Measurements from ENCODE around the gene RELL2. TPM values are rescaled to one million over a fixed set of nuclear protein-coding genes. Genes with fewer than 3 reads are reported as not detected.
A peak's percentile ranks its signal among the peaks of the same experiment; 100 is the strongest.

Gene RELL2
- total RNA-seq, 1 donor from 2014 or later, result 0.85 TPM

DNA sequence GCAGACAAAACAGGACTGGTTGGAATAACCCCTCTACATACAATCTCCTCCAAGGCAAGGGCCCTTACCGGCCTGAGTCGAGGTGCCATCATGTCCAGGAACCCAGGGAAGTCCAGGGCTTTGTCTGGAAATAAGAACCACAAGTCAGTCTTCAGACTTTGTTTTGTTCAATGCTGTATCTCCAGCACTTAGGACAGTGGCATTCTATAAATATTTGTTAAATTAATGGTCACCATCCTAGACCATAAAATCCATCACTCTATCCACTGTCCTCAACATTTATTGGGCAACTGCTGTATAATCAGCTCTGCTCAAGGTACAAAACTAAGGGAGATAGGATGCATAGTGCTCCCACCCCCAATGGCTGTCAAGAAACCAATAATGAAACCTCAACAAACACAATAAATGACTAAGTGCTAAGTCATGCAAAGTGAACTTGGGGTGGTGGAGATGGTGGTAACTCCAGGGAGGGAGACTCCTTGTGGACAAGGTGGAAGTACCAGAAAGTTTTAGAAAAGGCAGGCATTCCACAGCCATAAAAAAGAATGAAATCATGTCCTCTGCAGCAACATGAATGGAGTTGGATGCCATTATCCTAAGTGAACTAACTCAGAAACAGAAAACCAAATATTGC, 5.0 kb downstream of the RELL2 start:
- DNase-seq (ENCODE audit: low spot score), result no peak
- ATAC-seq, result no peak
- intact Hi-C loops (cut with DNase I), result no loop called here

DNA sequence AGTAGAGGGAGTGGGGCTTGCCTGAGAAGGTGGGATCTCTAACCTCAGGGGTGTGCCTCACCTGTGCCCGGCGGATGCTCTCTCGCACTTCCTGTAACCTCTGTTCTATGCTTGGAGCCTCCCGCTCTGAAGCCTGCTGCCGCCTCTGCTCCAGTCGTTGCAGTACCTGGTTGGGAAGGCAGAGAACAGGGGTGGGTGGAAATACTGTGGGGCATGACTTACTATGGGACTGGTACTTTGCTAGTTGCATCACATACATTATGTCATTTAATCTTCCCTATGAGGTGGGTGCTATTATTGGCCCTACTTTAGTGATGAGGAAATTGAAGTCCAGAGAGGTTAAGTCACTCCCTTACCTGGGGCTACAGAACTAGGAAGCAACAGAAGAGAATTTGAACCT, 9.2 kb downstream of the RELL2 start:
- ATAC-seq, result no peak
- intact Hi-C loops (cut with DNase I), result no loop called here
- DNase-seq (ENCODE audit: low spot score), result no peak

DNA sequence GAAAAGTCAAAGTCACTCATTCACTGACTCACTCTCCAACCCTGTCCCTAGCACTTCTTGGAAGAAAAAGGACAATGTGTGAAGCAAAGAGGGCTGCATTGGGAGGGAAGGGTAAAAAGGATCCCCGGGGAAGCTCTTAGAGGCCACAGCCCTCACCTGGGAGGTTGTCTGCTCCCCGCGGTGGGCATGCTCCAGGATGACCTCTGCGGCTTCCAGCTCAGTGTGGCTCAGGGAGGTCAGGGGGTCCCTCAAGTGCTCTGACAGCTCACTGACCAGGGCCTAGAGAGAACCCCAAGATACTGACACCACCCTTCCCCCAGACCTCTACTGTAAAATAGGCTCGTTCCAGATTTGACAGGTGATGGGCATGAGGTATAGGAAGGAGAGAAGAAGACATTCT, 10.4 kb downstream of the RELL2 start:
- ATAC-seq (no peak), DNase-seq (ENCODE audit: low spot score) (no peak)
- intact Hi-C loops (cut with DNase I), result no loop called here

GRCh38 chr5:141647851-141648250, 11.1 kb downstream of the RELL2 start:
- no peak for ATAC-seq
- no peak for DNase-seq (ENCODE audit: low spot score)
- intact Hi-C loops (cut with DNase I), result no loop called here

DNA sequence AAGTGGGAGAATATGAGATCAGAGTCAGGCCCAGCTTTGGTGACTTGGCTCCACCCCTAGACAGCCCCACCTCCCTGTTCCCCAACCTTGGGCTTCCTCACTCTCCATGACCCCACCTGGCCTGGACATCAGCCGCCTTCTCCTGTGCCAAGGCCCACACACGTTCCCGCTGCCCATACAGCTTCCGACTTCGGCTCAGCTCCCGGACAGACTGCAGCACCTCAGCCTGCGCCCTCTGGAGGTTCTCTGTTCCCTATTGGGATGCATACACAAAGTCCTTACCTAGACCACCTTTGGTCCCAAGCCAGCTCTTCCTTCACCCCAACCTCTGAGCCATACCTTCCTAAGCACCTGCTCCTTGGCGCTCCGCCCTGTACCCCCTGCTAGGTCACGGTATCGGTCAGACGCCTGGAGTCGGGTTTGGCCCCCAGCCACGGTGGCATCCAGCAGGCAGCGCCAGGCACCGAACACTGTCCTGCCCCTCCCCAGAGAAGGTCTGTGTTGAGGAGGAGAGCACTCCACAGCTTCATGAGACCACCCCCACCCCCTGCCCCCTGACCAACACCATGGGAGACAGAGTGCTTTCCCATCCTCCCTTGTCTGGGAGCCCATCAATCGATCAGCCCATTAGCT, 12.4 kb downstream of the RELL2 start:
- intact Hi-C loops (cut with DNase I), result no loop called here
- ATAC-seq (no peak), DNase-seq (ENCODE audit: low spot score) (no peak)

- DNase-seq (ENCODE audit: low spot score) (no peak), ATAC-seq (no peak)
- intact Hi-C loops (cut with DNase I), result no loop called here
These were observed 13.2 kb downstream of the RELL2 start for GRCh38 chr5:141649972-141650371.

- DNase-seq (ENCODE audit: low spot score), result peak; percentile 95
- ATAC-seq, result peak; percentile 98
- intact Hi-C loops (cut with DNase I), result no loop called here
These were observed 14.3 kb downstream of the RELL2 start, which contains the start of gene FCHSD1 for GRCh38 chr5:141650851-141651727. TSS of gene FCHSD1 (minus strand) at chr5:141651418. CDS start at chr5:141651368, 50 bp downstream.

DNA sequence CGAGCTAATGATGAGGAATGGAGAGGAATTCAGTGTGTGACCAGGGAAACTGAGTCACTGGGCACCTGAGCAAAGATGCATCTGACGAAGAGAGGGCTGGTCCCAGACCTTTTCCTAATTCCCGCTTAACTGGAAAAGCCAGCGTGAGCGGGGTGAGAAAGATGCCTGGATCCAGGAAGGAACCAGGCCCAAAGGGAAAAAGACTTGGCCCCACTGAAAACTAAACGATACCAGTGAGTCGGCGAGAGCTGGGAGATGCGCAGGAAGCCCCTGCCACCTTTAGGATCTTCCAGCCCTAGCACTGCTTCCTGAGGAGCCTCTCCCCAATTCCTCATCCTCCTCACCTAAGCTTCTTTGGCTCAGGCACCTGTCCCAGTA, 14.9 kb downstream of the RELL2 start:
- ATAC-seq, result no peak

GRCh38 chr5:141654298-141654697, 17.5 kb downstream of the RELL2 start:
- ATAC-seq, result no peak
- intact Hi-C loops (cut with DNase I), result no loop called here
- no peak for DNase-seq (ENCODE audit: low spot score)

More for the DNA sequence above, 14.9 kb downstream of the RELL2 start:
- intact Hi-C loops (cut with DNase I), result no loop called here
- no peak for DNase-seq (ENCODE audit: low spot score)

- intact Hi-C loops (cut with DNase I), result no loop called here
- DNase-seq (ENCODE audit: low spot score) (no peak), ATAC-seq (no peak)
These were observed 18.2 kb downstream of the RELL2 start for GRCh38 chr5:141655020-141655419.

DNA sequence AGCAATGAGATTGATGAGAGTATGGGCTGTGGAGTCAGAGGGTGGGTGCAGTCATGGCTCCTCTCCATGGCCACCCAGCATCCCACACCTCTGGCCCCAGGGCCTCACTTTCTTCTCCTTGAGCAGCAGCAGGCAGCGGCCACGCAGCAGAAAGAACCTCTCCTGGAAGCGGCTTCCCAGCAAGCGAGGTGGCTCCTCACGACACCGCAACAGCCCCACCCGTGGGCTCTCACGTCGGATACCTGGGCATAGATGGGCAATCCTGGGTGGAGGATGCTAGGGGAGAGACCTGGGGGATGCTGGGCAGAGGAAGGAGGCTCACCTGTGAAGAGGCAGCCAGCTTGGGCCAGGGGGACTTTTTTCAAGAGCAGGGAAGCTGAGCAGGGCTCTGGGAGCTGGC, 19.6 kb downstream of the RELL2 start:
- intact Hi-C loops (cut with DNase I), result no loop called here
- ATAC-seq, result no peak
- DNase-seq (ENCODE audit: low spot score), result no peak

- ATAC-seq, result no peak
- intact Hi-C loops (cut with DNase I), result no loop called here
- DNase-seq (ENCODE audit: low spot score), result no peak
These were observed 20.6 kb downstream of the RELL2 start for GRCh38 chr5:141657404-141657803.

GRCh38 chr5:141657937-141658545, 21.2 kb downstream of the RELL2 start:
- no peak for ATAC-seq
- DNase-seq (ENCODE audit: low spot score), result no peak
- intact Hi-C loops (cut with DNase I), result no loop called here

DNA sequence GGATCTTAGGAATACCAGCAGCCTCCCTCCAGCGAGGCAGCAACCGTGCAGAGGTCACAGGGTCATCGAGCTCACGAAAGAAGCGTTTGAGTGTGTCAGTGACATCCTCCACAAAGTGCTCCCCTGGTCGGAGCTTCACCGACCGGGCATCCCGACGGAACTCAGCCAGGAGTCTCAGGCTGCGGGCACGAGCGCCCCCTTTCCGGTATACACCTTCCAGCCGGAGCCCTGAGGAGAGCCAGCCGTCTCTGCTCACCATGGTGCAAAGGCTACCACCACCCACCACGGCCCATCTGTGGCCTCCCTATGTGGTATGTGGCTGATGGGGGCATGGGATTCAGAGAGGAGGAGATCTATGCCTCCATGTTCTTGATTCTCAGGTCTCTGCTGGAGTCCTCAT, 25.2 kb downstream of the RELL2 start:
- DNase-seq (ENCODE audit: low spot score), result no peak
- intact Hi-C loops (cut with DNase I), result no loop called here
- no peak for ATAC-seq

- DNase-seq (ENCODE audit: low spot score) (no peak), ATAC-seq (no peak)
- intact Hi-C loops (cut with DNase I), result no loop called here
These were observed 26.7 kb downstream of the RELL2 start for GRCh38 chr5:141663506-141663905.

DNA sequence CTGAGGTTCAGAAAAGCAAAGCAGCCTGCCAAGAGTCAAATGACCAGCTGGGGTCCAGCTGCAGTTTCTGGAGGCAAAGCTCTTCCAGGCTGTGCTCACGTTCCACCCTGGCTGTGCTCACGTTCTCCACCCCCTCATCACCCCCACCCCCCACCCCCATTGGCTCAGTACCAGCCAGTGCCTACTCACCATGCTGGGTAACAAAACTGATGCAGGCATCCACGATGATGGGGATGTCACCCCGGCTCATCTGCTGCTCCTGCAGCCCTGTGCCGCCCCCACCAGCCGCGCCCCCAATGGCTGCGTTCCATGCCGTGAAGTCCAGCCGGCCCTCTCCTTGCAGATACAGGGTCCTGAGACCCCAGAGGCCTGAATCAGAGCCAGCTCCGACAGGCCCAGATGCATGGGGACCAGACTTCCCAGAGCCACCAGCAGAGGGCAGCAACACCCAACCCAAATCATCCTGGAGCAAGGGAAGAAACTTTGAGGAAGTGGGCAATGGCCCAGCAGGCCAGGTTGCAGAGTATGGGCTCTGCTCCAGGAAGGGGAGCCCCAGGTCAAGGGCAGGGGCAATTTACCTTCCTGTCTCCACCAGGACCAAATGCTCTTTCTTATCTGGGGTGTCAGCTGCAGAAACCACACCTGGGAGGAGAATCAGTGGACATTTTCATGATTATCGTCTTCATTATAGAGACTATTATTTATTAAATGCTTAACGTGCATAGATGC, 28.1 kb downstream of the RELL2 start:
- ATAC-seq (peak; percentile 83), DNase-seq (ENCODE audit: low spot score) (peak; percentile 85)
- intact Hi-C loops (cut with DNase I), result loop anchor here (1.0 kb wide), 1 partner anchor 21 kb away; no protein-coding TSS in a partner anchor

GRCh38 chr5:141665995-141666940, 29.5 kb downstream of the RELL2 start:
- intact Hi-C loops (cut with DNase I), result no loop called here
- ATAC-seq (no peak), DNase-seq (ENCODE audit: low spot score) (no peak)

All from sciatic nerve (tissue), 2 donors.